HepG2 (cell line): ENCODE data around the gene RYR2. TPM values are rescaled to one million over a fixed set of nuclear protein-coding genes. Genes with fewer than 3 reads are reported as not detected.

Experiments
- ATAC-seq: fragments of 200-7000 bp; cut with Tn5 transposase; 3 replicates; pipeline ENCODE4 v1.9.1; 2020; ENCODE audit warnings: mild to moderate bottlenecking, moderate library complexity
- BruUV-seq: library from RNA; stranded (reverse); fragments of 400-500 nt; replicated peaks from 2 replicates; lab custom pipeline; 2021; lab: Mats Ljungman, UMichigan
- CTCF ChIA-PET: fragments of 300-600 bp; formaldehyde crosslinking; extraction: SDS; loops from one replicate; lab custom pipeline; 2021; ENCODE audit warnings: low total read pairs, inconsistent platforms, low intra/inter-chr PET ratio; lab: Yijun Ruan, JAX
- POLR2A ChIA-PET: fragments of 350-600 bp; sonication (Branson Sonifier 250); formaldehyde crosslinking; loops from one replicate; lab custom pipeline; 2020; ENCODE audit warnings: antibody characterized with exemption, inconsistent platforms; lab: Yijun Ruan, JAX
- DNase-seq: peaks from one replicate; pipeline ENCODE4 v3.0.0-alpha.2; 2015; ENCODE audit warnings: low spot score
- FAIRE-seq: peaks from 3 replicates; lab custom pipeline; 2011; peaks lifted over from hg19 to GRCh38; lab: Jason Lieb, UNC
- H2AFZ ChIP-seq: one replicate; pipeline ENCODE4 v1.6.1; 2011; ENCODE audit warnings: low read length, inconsistent platforms
- H3K27ac ChIP-seq: fragments of 300-600 bp; 3 replicates; pipeline ENCODE4 v1.8.0; 2011; ENCODE audit warnings: mixed run types, mild to moderate bottlenecking, mixed read lengths, low read length, inconsistent platforms; ENCODE audit not compliant: insufficient read depth; ENCODE audit errors: extremely low read length
- H3K27me3 ChIP-seq, 2 experiments: fragments of 200-600 bp in 1 of 2; 2 replicates in 1 of 2; 3 replicates in 1 of 2; pipeline versions ENCODE4 v1.6.0 to v1.8.0; 2011; ENCODE audit warnings: low read length in 2 of 2, mild to moderate bottlenecking in 2 of 2, moderate library complexity in 2 of 2, inconsistent platforms in 1 of 2; ENCODE audit not compliant: insufficient read depth in 2 of 2, control insufficient read depth in 1 of 2
- H3K36me3 ChIP-seq, 2 experiments: fragments of 200-600 bp in 1 of 2; replicated peaks in 1 of 2; 2 replicates in 1 of 2; 3 replicates in 1 of 2; pipeline versions ENCODE4 v1.5.1 to v1.8.0; 2011; ENCODE audit warnings: low read length in 2 of 2, inconsistent platforms in 1 of 2; ENCODE audit not compliant: insufficient read depth in 2 of 2, control insufficient read depth in 1 of 2
- H3K4me1 ChIP-seq: 2 replicates; pipeline ENCODE4 v1.5.1; 2012; ENCODE audit warnings: low read length, inconsistent platforms; ENCODE audit not compliant: insufficient read depth
- H3K4me2 ChIP-seq: 2 replicates; pipeline ENCODE4 v1.6.0; 2011; ENCODE audit warnings: low read depth, low read length, inconsistent platforms
- H3K4me3 ChIP-seq, 3 experiments: fragments of 200-600 bp in 1 of 3; sonication (generic), shearing (Covaris generic) in 1 of 3; replicated peaks in 1 of 3; 2 replicates each; pipeline ENCODE4 v1.5.1; 2011 to 2016; ENCODE audit warnings: low read length in 3 of 3, inconsistent platforms in 2 of 3, low read depth in 2 of 3, mild to moderate bottlenecking in 2 of 3, control low read depth in 1 of 3, mixed read lengths in 1 of 3; ENCODE audit not compliant: insufficient read depth in 1 of 3
- H3K79me2 ChIP-seq: one replicate; pipeline ENCODE4 v1.6.1; 2011; ENCODE audit warnings: low read length, inconsistent platforms; ENCODE audit not compliant: insufficient read depth
- H3K9ac ChIP-seq: 2 replicates; pipeline ENCODE4 v1.6.0; 2011; ENCODE audit warnings: mild to moderate bottlenecking, low read depth, low read length, inconsistent platforms; ENCODE audit not compliant: insufficient read depth
- H3K9me3 ChIP-seq: 2 replicates; pipeline ENCODE4 v1.5.1; 2012; ENCODE audit warnings: mild to moderate bottlenecking, low read length
- H4K20me1 ChIP-seq: 2 replicates; pipeline ENCODE4 v1.6.0; 2011; ENCODE audit warnings: inconsistent platforms, mild to moderate bottlenecking, low read length, moderate library complexity; ENCODE audit not compliant: insufficient read depth
- CSRNP2 ChIP-seq: sonication (generic); formaldehyde crosslinking; conservative IDR thresholded peaks from 2 replicates; pipeline ENCODE4 v1.8.0; 2022; ENCODE audit warnings: low read depth, missing genetic modification reagents
- E2F5 ChIP-seq: sonication (generic); formaldehyde crosslinking; conservative IDR thresholded peaks from 2 replicates; pipeline ENCODE4 v1.4.0; 2020; ENCODE audit warnings: missing genetic modification reagents
- HNF1A ChIP-seq, 2 experiments: sonication (generic) in 1 of 2; formaldehyde crosslinking in 1 of 2; IDR thresholded peaks; 2 replicates each; pipeline versions ENCODE4 v1.4.0 to v1.6.1; 2016 to 2020; ENCODE audit warnings: borderline replicate concordance in 1 of 2, low read depth in 1 of 2, mild to moderate bottlenecking in 1 of 2, missing genetic modification reagents in 1 of 2
- MAX ChIP-seq: IDR thresholded peaks from 2 replicates; pipeline ENCODE4 v1.6.1; 2012; ENCODE audit warnings: inconsistent platforms
- POLR2A ChIP-seq, 2 experiments: IDR thresholded peaks; 2 replicates each; pipeline ENCODE4 v1.6.1; 2011; ENCODE audit warnings: low read depth in 2 of 2, low read length in 2 of 2, mild to moderate bottlenecking in 1 of 2, moderate library complexity in 1 of 2; ENCODE audit not compliant: insufficient read depth in 1 of 2
- RFXANK ChIP-seq: IDR thresholded peaks from 2 replicates; pipeline ENCODE4 v1.6.1; 2016
- SAFB2 ChIP-seq: sonication (generic); formaldehyde crosslinking; IDR thresholded peaks from 2 replicates; pipeline ENCODE4 v1.5.1; 2020; ENCODE audit warnings: missing genetic modification reagents, low read depth, mild to moderate bottlenecking, borderline replicate concordance
- SP4 ChIP-seq: sonication (generic); formaldehyde crosslinking; IDR thresholded peaks from 2 replicates; pipeline ENCODE4 v1.8.1; 2023; ENCODE audit warnings: mild to moderate bottlenecking, missing genetic modification reagents
- TARDBP ChIP-seq: sonication (generic); formaldehyde crosslinking; IDR thresholded peaks from 2 replicates; pipeline ENCODE4 v1.8.0; 2022; ENCODE audit warnings: mild to moderate bottlenecking, missing genetic modification reagents
- TFAP4 ChIP-seq: sonication (generic); IDR thresholded peaks from 2 replicates; pipeline ENCODE4 v1.6.1; 2016; ENCODE audit warnings: low read depth, borderline replicate concordance
- ZNF282 ChIP-seq: fragments of 450-650 bp; IDR thresholded peaks from 2 replicates; pipeline ENCODE4 v1.6.1; 2018; ENCODE audit not compliant: partially characterized antibody
- ZNF484 ChIP-seq: sonication (generic); formaldehyde crosslinking; IDR thresholded peaks from 2 replicates; pipeline ENCODE4 v1.5.1; 2020; ENCODE audit warnings: mild to moderate bottlenecking, low read depth, missing genetic modification reagents, borderline replicate concordance
- WGBS: methylation state at CpG from one replicate; pipeline ENCODE4 v1.1.6; 2017; ENCODE audit warnings: low lambda C conversion rate; 5-methylcytosine and 5-hydroxymethylcytosine counted together
- in situ Hi-C: cut with HindIII; loops from 2 replicates; pipeline ENCODE4 v1.10.0; 2017; ENCODE audit warnings: low pct_unique_long_range_greater_than_20kb; ENCODE audit not compliant: extremely low pct_ligation_motif_present
- intact Hi-C: fragments of 100-400 bp; cut with micrococcal nuclease; formaldehyde crosslinking; loops from one replicate; pipeline ENCODE4 v1.10.0; 2022; ENCODE audit not compliant: unreplicated experiment
- polyA plus RNA-seq, 8 experiments: library from polyadenylated mRNA; depleted of rRNA in 3 of 8; stranded (reverse) in 7 of 8; unstranded in 1 of 8; fragments of >200 nt; fragmentation: Illumina TruSeq in 4 of 8; extraction: Trizol in 4 of 8; gene quantifications; 2 replicates each; pipeline versions ENCODE4 v1.2.1 to v1.2.3, GENCODE V29; 2011 to 2016; ENCODE audit warnings: low read depth in 4 of 8, missing spikeins in 1 of 8, mixed read lengths in 1 of 8; ENCODE audit not compliant: insufficient read depth in 1 of 8
- total RNA-seq, 5 experiments: library from RNA; depleted of rRNA; stranded (reverse); fragments of >200 nt; fragmentation: Illumina TruSeq; extraction: Trizol; gene quantifications; 2 replicates each; pipeline ENCODE4 v1.2.3, GENCODE V29; 2016; ENCODE audit warnings: low read depth in 1 of 5

Gene RYR2
- total and polyA plus RNA-seq, 2 of the 13 experiments (the other 11 are each of a cell fraction or from before 2014, with no cell fraction given): not detected

GRCh38 chr1:237482777-237483176, 440.8 kb downstream of the RYR2 start (continued):
- no peak for TF ChIP-seq HNF1A (IDR thresholded peaks at IDR 0.05; ENCODE audit: low read depth)
- no peak for TF ChIP-seq HNF1A (CRISPR knock-in tag; IDR thresholded peaks at IDR 0.05; ENCODE audit: borderline replicate concordance)
- no peak for TF ChIP-seq SAFB2 (CRISPR knock-in tag)
- TF ChIP-seq RFXANK (CRISPR knock-in tag): no peak
- no peak for TF ChIP-seq SP4
- TF ChIP-seq TARDBP: no peak
- no peak for TF ChIP-seq MAX
- no peak for TF ChIP-seq ZNF282
- TF ChIP-seq ZNF484: no peak

- ATAC-seq: peak; percentile 58; the same call in 2 of the 3 replicates
- intact Hi-C loops (no loop called here), in situ Hi-C loops (no loop called here)
- no peak overlapping the region for H3K4me3 ChIP-seq
- CTCF ChIA-PET: no interaction called here
- POLR2A ChIA-PET: no interaction called here
- no peaks in the 10 kb centered on the region for H4K20me1 ChIP-seq
- no peak for FAIRE-seq
- no peak overlapping the region for H3K27ac ChIP-seq
- H3K4me1 ChIP-seq: no peaks in the 10 kb centered on the region
- WGBS: 0% methylated on average over 1 of the region's 1 CpG
- H3K27me3 ChIP-seq: no peaks in the 10 kb centered on the region; a peak in 1 of 5 replicates
- no peak overlapping the region for H3K9ac ChIP-seq
- TF ChIP-seq CSRNP2 (CRISPR knock-in tag) (no peak), E2F5 (CRISPR knock-in tag) (no peak), TFAP4 (0 out of 2 replicates have a peak, but pooled peaks have one; percentile 34), POLR2A (IDR thresholded peaks at IDR 0.05; ENCODE audit: insufficient read depth in 1 of 2, low read depth in 2 of 2, low read length in 2 of 2) (no peak)
- no TSS peak for BruUV-seq
- no peak for DNase-seq
- H3K79me2 ChIP-seq: no peaks in the 10 kb centered on the region
- H3K9me3 ChIP-seq: no peaks in the 10 kb centered on the region
- H3K36me3 ChIP-seq: no peaks in the 10 kb centered on the region
- H3K4me2 ChIP-seq: no peak overlapping the region
- H2AFZ ChIP-seq: no peak overlapping the region
Measured at GRCh38 chr1:237492359-237492758, 450.4 kb downstream of the RYR2 start.
